ENCODE measurements around the gene RGS14.

GRCh38 chr5:177359860-177360259, 2.1 kb downstream of the RGS14 start:
- TF ChIP-seq CTCF (optimal IDR thresholded peaks at IDR 0.05 in 1 of 3, IDR thresholded peaks at IDR 0.05 in 1 of 3, conservative IDR thresholded peaks at IDR 0.05 in 1 of 3; ENCODE audit: extremely low read depth in 1 of 3, insufficient read depth in 2 of 3, low read length in 3 of 3) (no peak), EZH2 (IDR thresholded peaks at IDR 0.05; ENCODE audit: low read length) (no peak)
